GM21367 (cell line): ENCODE measurements around the gene GPT2.
"Not testable (repeated sequence)": the region's sequence is repeated elsewhere in the genome, so short reads cannot be mapped to it uniquely, and the experiment has no call there.

Experiments used
- ATAC-seq: cut with Tn5 transposase; IDR thresholded peaks from one replicate; pipeline ENCODE4 v1.9.1; 2021; ENCODE audit not compliant: unreplicated experiment

The GPT2 gene

GRCh38 chr16:46862555-46863447 is 21.4 kb upstream of the GPT2 start:
- no peak for ATAC-seq

GRCh38 chr16:46866286-46866685 is 17.9 kb upstream of the GPT2 start:
- no peak for ATAC-seq

- ATAC-seq = not testable (repeated sequence)
These were observed 16.7 kb upstream of the GPT2 start for GRCh38 chr16:46867486-46867885.

GRCh38 chr16:46868891-46869290 is 15.3 kb upstream of the GPT2 start:
- not testable (repeated sequence) for ATAC-seq

- no peak for ATAC-seq
These were observed 12.6 kb upstream of the GPT2 start for GRCh38 chr16:46871597-46871996.

GRCh38 chr16:46873201-46873600 is 11.0 kb upstream of the GPT2 start:
- ATAC-seq = no peak

GRCh38 chr16:46875243-46875642 is 8.9 kb upstream of the GPT2 start:
- ATAC-seq = no peak

GRCh38 chr16:46882304-46882939 is 1.7 kb upstream of the GPT2 start:
- no peak for ATAC-seq

GRCh38 chr16:46882940-46883307 is 1.2 kb upstream of the GPT2 start:
- no peak for ATAC-seq

- ATAC-seq = no peak
These were observed 841 bp upstream of the GPT2 start for GRCh38 chr16:46883353-46883689.

GRCh38 chr16:46884513-46885293 is 541 bp downstream of the GPT2 start:
- peak; percentile 3 for ATAC-seq

- no peak for ATAC-seq
These were observed 2.0 kb downstream of the GPT2 start for GRCh38 chr16:46885960-46886763.

GRCh38 chr16:46886764-46887523 is 2.8 kb downstream of the GPT2 start:
- ATAC-seq = no peak

GRCh38 chr16:46887524-46887854 is 3.3 kb downstream of the GPT2 start:
- ATAC-seq = no peak

GRCh38 chr16:46889245-46889941 is 5.2 kb downstream of the GPT2 start:
- ATAC-seq = no peak

- no peak for ATAC-seq
These were observed 5.8 kb downstream of the GPT2 start for GRCh38 chr16:46889942-46890300.

- ATAC-seq = no peak
These were observed 7.7 kb downstream of the GPT2 start for GRCh38 chr16:46891910-46892309.

- no peak for ATAC-seq
These were observed 10.0 kb downstream of the GPT2 start for GRCh38 chr16:46894036-46894672.
